ENCODE data around the gene PLA2R1.
"Not testable (repeated sequence)": the region's sequence is repeated elsewhere in the genome, so short reads cannot be mapped to it uniquely, and the experiment has no call there.

PLA2R1 gene

GRCh38 chr2:159976527-159977160 is 85.8 kb downstream of the PLA2R1 start:
- no peak for DNase-seq

GRCh38 chr2:159973325-159973724 is 89.1 kb downstream of the PLA2R1 start:
- no peak for DNase-seq

GRCh38 chr2:159971365-159972152 is 90.9 kb downstream of the PLA2R1 start:
- DNase-seq: no peak

- not testable (repeated sequence) for DNase-seq
Observed at GRCh38 chr2:159970548-159970947, 91.9 kb downstream of the PLA2R1 start.

GRCh38 chr2:159968279-159968900 is 94.0 kb downstream of the PLA2R1 start:
- peak; percentile 13 for DNase-seq

GRCh38 chr2:159963700-159964099 is 98.7 kb downstream of the PLA2R1 start:
- DNase-seq: no peak

- not testable (repeated sequence) for DNase-seq
Observed at GRCh38 chr2:159962513-159962912, 99.9 kb downstream of the PLA2R1 start.

GRCh38 chr2:159961451-159961850 is 101.0 kb downstream of the PLA2R1 start:
- no peak for DNase-seq

GRCh38 chr2:159961037-159961436 is 101.4 kb downstream of the PLA2R1 start:
- DNase-seq: no peak

GRCh38 chr2:159960414-159960813 is 102.0 kb downstream of the PLA2R1 start:
- no peak for DNase-seq

GRCh38 chr2:159959136-159959535 is 103.3 kb downstream of the PLA2R1 start:
- no peak for DNase-seq

GRCh38 chr2:159953136-159953823 is 109.1 kb downstream of the PLA2R1 start:
- no peak for DNase-seq

- DNase-seq: no peak
Observed at GRCh38 chr2:159946326-159946999, 116.0 kb downstream of the PLA2R1 start.

- DNase-seq: no peak
Observed at GRCh38 chr2:159944874-159945273, 117.5 kb downstream of the PLA2R1 start.

- DNase-seq: no peak
Observed at GRCh38 chr2:159942146-159942545, 120.3 kb downstream of the PLA2R1 start.

- DNase-seq: no peak
Observed at GRCh38 chr2:159941729-159942128, 120.7 kb downstream of the PLA2R1 start.

- no peak for DNase-seq
Observed at GRCh38 chr2:159939946-159940345, 122.5 kb downstream of the PLA2R1 start.

- DNase-seq: no peak
Observed at GRCh38 chr2:159938395-159938794, 124.0 kb downstream of the PLA2R1 start.

- DNase-seq: no peak
Observed at GRCh38 chr2:159936471-159936870, 125.9 kb downstream of the PLA2R1 start.

- DNase-seq: no peak
Observed at GRCh38 chr2:159933727-159934049, 128.7 kb downstream of the PLA2R1 start.

GRCh38 chr2:159933040-159933726 is 129.2 kb downstream of the PLA2R1 start:
- no peak for DNase-seq

- DNase-seq: no peak
Observed at GRCh38 chr2:159926695-159927094, 135.7 kb downstream of the PLA2R1 start.

All from activated CD8-positive, alpha-beta memory T cell treated with anti-CD3 and anti-CD28 coated beads, Interleukin-2, amount 50 U/mL, for 4 hours (primary cell).